ENCODE measurements around the gene CUL4A. TPM values are rescaled to one million over a fixed set of nuclear protein-coding genes. Genes with fewer than 3 reads are reported as not detected.

The CUL4A gene
- total and polyA plus RNA-seq, 2 donors (not counting 3 experiments of a cell fraction or from before 2014, with no cell fraction given), result 37.9 to 80.0 TPM

GRCh38 chr13:113167575-113167974, 41.8 kb upstream of the CUL4A start:
- ChIA-PET POLR2A (no interaction called here), CTCF (no interaction called here)
- Histone ChIP-seq H3K4me2 (ENCODE audit: insufficient read depth, low read length) (no peak overlapping the region), H3K9me1 (replicated peaks; ENCODE audit: control insufficient read depth, extremely low read depth, insufficient read depth, low read length) (no peaks in the 10 kb centered on the region), H3K27me3 (ENCODE audit: control insufficient read depth in 2 of 2, insufficient read depth in 2 of 2, low read length in 2 of 2) (peaks cover 0 to 2% of the 10 kb centered on the region in 2 experiments), H3K9me3 (replicated peaks; ENCODE audit: control insufficient read depth, insufficient read depth, low read length) (no peaks in the 10 kb centered on the region), H2AFZ (ENCODE audit: low read depth, low read length) (no peak overlapping the region), H3K4me1 (ENCODE audit: control insufficient read depth, extremely low read depth, insufficient read depth, low read length) (peaks cover 24% of the 10 kb centered on the region), H3K4me3 (replicated peaks in 1 of 3; ENCODE audit: insufficient read depth in 1 of 3, low read depth in 1 of 3, low read length in 3 of 3) (no peak overlapping the region), H4K20me1 (replicated peaks; ENCODE audit: control insufficient read depth, extremely low read depth, insufficient read depth, low read length) (no peaks in the 10 kb centered on the region), H3K27ac (ENCODE audit: insufficient read depth, low read depth, low read length) (no peak overlapping the region), H3K9ac (replicated peaks; ENCODE audit: extremely low read depth, insufficient read depth, low read length) (no peak overlapping the region), H3K36me3 (ENCODE audit: control insufficient read depth in 2 of 2, extremely low read depth in 1 of 2, insufficient read depth in 2 of 2, low read length in 2 of 2) (no peaks in the 10 kb centered on the region), H3K79me2 (ENCODE audit: control insufficient read depth, insufficient read depth, low read length) (no peaks in the 10 kb centered on the region)
- intact Hi-C loops (cut with micrococcal nuclease), result no loop called here
- DNase-seq (ENCODE audit: low read depth, low spot score), result no peak
- no TSS peak for BruUV-seq (replicated peaks)
- no peak for TF ChIP-seq GATA2 (IDR thresholded peaks at IDR 0.05; ENCODE audit: insufficient read depth, insufficient read length, low read depth, low read length)
- TF ChIP-seq CTCF (IDR thresholded peaks at IDR 0.05; ENCODE audit: extremely low read depth in 1 of 2, insufficient read depth in 1 of 2, low read depth in 1 of 2, low read length in 2 of 2), result no peak
- no peak for TF ChIP-seq POLR2A (IDR thresholded peaks at IDR 0.05; ENCODE audit: low read depth, low read length)
- dilution Hi-C loops (cut with MboI; ENCODE audit: extremely low pct_ligation_motif_present, low sequenced_read_pairs), result no loop called here
- no peak for FAIRE-seq

- Histone ChIP-seq H2AFZ (ENCODE audit: low read depth, low read length) (no peak overlapping the region), H3K9me3 (replicated peaks; ENCODE audit: control insufficient read depth, insufficient read depth, low read length) (no peaks in the 10 kb centered on the region), H3K9me1 (replicated peaks; ENCODE audit: control insufficient read depth, extremely low read depth, insufficient read depth, low read length) (no peaks in the 10 kb centered on the region), H3K27me3 (ENCODE audit: control insufficient read depth in 2 of 2, insufficient read depth in 2 of 2, low read length in 2 of 2) (peaks cover 0 to 2% of the 10 kb centered on the region in 2 experiments), H3K9ac (replicated peaks; ENCODE audit: extremely low read depth, insufficient read depth, low read length) (no peak overlapping the region), H3K4me1 (ENCODE audit: control insufficient read depth, extremely low read depth, insufficient read depth, low read length) (peaks cover 24% of the 10 kb centered on the region), H3K4me3 (replicated peaks in 1 of 3; ENCODE audit: insufficient read depth in 1 of 3, low read depth in 1 of 3, low read length in 3 of 3) (no peak overlapping the region), H3K4me2 (ENCODE audit: insufficient read depth, low read length) (no peak overlapping the region), H3K36me3 (ENCODE audit: control insufficient read depth in 2 of 2, extremely low read depth in 1 of 2, insufficient read depth in 2 of 2, low read length in 2 of 2) (no peaks in the 10 kb centered on the region), H3K79me2 (ENCODE audit: control insufficient read depth, insufficient read depth, low read length) (no peaks in the 10 kb centered on the region), H4K20me1 (replicated peaks; ENCODE audit: control insufficient read depth, extremely low read depth, insufficient read depth, low read length) (no peaks in the 10 kb centered on the region), H3K27ac (ENCODE audit: insufficient read depth, low read depth, low read length) (no peak overlapping the region)
- no TSS peak for BruUV-seq (replicated peaks)
- POLR2A ChIA-PET, result no interaction called here
- TF ChIP-seq CTCF (IDR thresholded peaks at IDR 0.05; ENCODE audit: extremely low read depth in 1 of 2, insufficient read depth in 1 of 2, low read depth in 1 of 2, low read length in 2 of 2) (no peak), JUN (IDR thresholded peaks at IDR 0.05; ENCODE audit: borderline replicate concordance, insufficient read depth, insufficient read length, low read depth) (no peak), MYC (IDR thresholded peaks at IDR 0.05; ENCODE audit: low read depth, low read length) (no peak), MAX (IDR thresholded peaks at IDR 0.05; ENCODE audit: insufficient read depth, insufficient read length) (no peak), GATA2 (IDR thresholded peaks at IDR 0.05; ENCODE audit: insufficient read depth, insufficient read length, low read depth, low read length) (no peak), FOS (IDR thresholded peaks at IDR 0.05; ENCODE audit: borderline replicate concordance, insufficient read depth, low read length) (no peak), POLR2AphosphoS5 (IDR thresholded peaks at IDR 0.05; ENCODE audit: insufficient read depth, low read depth, low read length) (no peak)
- dilution Hi-C loops (cut with MboI; ENCODE audit: extremely low pct_ligation_motif_present, low sequenced_read_pairs), result no loop called here
- no peak for FAIRE-seq
- CTCF ChIA-PET, result no interaction called here
- DNase-seq (ENCODE audit: low read depth, low spot score), result no peak
- intact Hi-C loops (cut with micrococcal nuclease), result no loop called here
These were observed 41.2 kb upstream of the CUL4A start for GRCh38 chr13:113168211-113168610.

Measured in endothelial cell of umbilical vein (primary cell).